H1 (cell line): ENCODE measurements around the gene ACADVL. TPM values are rescaled to one million over a fixed set of nuclear protein-coding genes. Genes with fewer than 3 reads are reported as not detected.

Experiments used
- CHD1 ChIP-seq: IDR thresholded peaks from 2 replicates; pipeline ENCODE4 v1.6.1; 2012; ENCODE audit warnings: low read depth, low read length, improper control_type of control experiment
- KDM1A ChIP-seq: fragments of 200-600, 300-600 bp; sonication (generic); IDR thresholded peaks from 2 replicates; pipeline ENCODE4 v1.7.1; 2016; ENCODE audit warnings: mild to moderate bottlenecking, low read length, borderline replicate concordance
- POLR2AphosphoS5 ChIP-seq: IDR thresholded peaks from 2 replicates; pipeline ENCODE4 v1.6.1; 2011; ENCODE audit warnings: low read depth, low read length
- SAP30 ChIP-seq: fragments of 300-600 bp; sonication (generic); IDR thresholded peaks from 2 replicates; pipeline ENCODE4 v1.7.1; 2012; ENCODE audit warnings: low read length, moderate library complexity, mild to moderate bottlenecking, inconsistent platforms; ENCODE audit not compliant: insufficient read depth, insufficient replicate concordance
- TAF7 ChIP-seq: optimal IDR thresholded peaks from 2 replicates; pipeline ENCODE3; 2011; ENCODE audit warnings: low read depth, mild to moderate bottlenecking, inconsistent platforms, low read length, moderate library complexity, borderline replicate concordance
- TCF12 ChIP-seq: IDR thresholded peaks from 2 replicates; pipeline ENCODE4 v1.6.1; 2011; ENCODE audit warnings: low read depth, mild to moderate bottlenecking, low read length
- YY1 ChIP-seq: IDR thresholded peaks from 2 replicates; pipeline ENCODE4 v1.6.1; 2011; ENCODE audit warnings: low read depth, mild to moderate bottlenecking, low read length
- polyA plus RNA-seq, 7 experiments: library from polyadenylated mRNA; depleted of rRNA in 3 of 7; stranded (reverse) in 5 of 7; unstranded in 2 of 7; fragments of >200 nt in 5 of 7; fragments of 200-250 nt in 2 of 7; gene quantifications; 1 replicate in 5 of 7; 2 replicates in 1 of 7; 4 replicates in 1 of 7; pipeline versions ENCODE4 v1.2.1 to v1.2.3, GENCODE V29; 2011 to 2013; ENCODE audit warnings: missing spikeins in 2 of 7, mixed read lengths in 2 of 7
- total RNA-seq: library from RNA; stranded (reverse); fragmentation: NEBNext Ultra II Directional; extraction: Animal tissue kit (Norgen Biotek cat#: 25700); gene quantifications from 2 replicates; pipeline ENCODE4 v1.2.1, GENCODE V29; 2021
- TF ChIP-seq, protein P1 (sequence below): fragments of 300-600 bp; sonication (generic); IDR thresholded peaks from 2 replicates; pipeline ENCODE4 v1.7.1; 2012; ENCODE audit warnings: low read length, moderate library complexity, mild to moderate bottlenecking, inconsistent platforms; ENCODE audit not compliant: insufficient replicate concordance
- TF ChIP-seq, protein P2 (sequence below): IDR thresholded peaks from 2 replicates; pipeline ENCODE4 v1.6.1; 2011; ENCODE audit warnings: low read length, improper control_type of control experiment

Gene ACADVL
- total and polyA plus RNA-seq, 2 of the 8 experiments (the other 6 are each of a cell fraction or from before 2014, with no cell fraction given), result 181 to 231 TPM

DNA sequence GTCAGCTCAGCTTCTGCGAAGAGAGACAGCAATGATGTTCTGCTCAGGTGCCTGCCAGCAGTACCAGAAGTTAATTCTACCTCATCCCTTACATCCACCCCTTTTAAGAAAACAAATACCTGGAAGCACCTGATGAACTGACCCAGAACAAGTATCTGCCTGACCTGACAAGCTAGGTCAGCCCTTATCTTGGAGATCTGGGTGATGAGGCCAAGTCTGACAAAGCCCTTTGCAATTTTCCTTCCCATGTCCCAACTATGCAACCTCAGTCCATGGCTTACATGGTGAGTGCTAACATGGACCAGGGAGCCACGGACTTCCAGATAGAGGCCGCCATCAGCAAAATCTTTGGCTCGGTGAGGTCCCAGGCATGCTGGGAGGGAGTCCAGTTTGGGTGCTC is 3.6 kb downstream of the ACADVL start (continued):
- TF ChIP-seq, protein P1, sequence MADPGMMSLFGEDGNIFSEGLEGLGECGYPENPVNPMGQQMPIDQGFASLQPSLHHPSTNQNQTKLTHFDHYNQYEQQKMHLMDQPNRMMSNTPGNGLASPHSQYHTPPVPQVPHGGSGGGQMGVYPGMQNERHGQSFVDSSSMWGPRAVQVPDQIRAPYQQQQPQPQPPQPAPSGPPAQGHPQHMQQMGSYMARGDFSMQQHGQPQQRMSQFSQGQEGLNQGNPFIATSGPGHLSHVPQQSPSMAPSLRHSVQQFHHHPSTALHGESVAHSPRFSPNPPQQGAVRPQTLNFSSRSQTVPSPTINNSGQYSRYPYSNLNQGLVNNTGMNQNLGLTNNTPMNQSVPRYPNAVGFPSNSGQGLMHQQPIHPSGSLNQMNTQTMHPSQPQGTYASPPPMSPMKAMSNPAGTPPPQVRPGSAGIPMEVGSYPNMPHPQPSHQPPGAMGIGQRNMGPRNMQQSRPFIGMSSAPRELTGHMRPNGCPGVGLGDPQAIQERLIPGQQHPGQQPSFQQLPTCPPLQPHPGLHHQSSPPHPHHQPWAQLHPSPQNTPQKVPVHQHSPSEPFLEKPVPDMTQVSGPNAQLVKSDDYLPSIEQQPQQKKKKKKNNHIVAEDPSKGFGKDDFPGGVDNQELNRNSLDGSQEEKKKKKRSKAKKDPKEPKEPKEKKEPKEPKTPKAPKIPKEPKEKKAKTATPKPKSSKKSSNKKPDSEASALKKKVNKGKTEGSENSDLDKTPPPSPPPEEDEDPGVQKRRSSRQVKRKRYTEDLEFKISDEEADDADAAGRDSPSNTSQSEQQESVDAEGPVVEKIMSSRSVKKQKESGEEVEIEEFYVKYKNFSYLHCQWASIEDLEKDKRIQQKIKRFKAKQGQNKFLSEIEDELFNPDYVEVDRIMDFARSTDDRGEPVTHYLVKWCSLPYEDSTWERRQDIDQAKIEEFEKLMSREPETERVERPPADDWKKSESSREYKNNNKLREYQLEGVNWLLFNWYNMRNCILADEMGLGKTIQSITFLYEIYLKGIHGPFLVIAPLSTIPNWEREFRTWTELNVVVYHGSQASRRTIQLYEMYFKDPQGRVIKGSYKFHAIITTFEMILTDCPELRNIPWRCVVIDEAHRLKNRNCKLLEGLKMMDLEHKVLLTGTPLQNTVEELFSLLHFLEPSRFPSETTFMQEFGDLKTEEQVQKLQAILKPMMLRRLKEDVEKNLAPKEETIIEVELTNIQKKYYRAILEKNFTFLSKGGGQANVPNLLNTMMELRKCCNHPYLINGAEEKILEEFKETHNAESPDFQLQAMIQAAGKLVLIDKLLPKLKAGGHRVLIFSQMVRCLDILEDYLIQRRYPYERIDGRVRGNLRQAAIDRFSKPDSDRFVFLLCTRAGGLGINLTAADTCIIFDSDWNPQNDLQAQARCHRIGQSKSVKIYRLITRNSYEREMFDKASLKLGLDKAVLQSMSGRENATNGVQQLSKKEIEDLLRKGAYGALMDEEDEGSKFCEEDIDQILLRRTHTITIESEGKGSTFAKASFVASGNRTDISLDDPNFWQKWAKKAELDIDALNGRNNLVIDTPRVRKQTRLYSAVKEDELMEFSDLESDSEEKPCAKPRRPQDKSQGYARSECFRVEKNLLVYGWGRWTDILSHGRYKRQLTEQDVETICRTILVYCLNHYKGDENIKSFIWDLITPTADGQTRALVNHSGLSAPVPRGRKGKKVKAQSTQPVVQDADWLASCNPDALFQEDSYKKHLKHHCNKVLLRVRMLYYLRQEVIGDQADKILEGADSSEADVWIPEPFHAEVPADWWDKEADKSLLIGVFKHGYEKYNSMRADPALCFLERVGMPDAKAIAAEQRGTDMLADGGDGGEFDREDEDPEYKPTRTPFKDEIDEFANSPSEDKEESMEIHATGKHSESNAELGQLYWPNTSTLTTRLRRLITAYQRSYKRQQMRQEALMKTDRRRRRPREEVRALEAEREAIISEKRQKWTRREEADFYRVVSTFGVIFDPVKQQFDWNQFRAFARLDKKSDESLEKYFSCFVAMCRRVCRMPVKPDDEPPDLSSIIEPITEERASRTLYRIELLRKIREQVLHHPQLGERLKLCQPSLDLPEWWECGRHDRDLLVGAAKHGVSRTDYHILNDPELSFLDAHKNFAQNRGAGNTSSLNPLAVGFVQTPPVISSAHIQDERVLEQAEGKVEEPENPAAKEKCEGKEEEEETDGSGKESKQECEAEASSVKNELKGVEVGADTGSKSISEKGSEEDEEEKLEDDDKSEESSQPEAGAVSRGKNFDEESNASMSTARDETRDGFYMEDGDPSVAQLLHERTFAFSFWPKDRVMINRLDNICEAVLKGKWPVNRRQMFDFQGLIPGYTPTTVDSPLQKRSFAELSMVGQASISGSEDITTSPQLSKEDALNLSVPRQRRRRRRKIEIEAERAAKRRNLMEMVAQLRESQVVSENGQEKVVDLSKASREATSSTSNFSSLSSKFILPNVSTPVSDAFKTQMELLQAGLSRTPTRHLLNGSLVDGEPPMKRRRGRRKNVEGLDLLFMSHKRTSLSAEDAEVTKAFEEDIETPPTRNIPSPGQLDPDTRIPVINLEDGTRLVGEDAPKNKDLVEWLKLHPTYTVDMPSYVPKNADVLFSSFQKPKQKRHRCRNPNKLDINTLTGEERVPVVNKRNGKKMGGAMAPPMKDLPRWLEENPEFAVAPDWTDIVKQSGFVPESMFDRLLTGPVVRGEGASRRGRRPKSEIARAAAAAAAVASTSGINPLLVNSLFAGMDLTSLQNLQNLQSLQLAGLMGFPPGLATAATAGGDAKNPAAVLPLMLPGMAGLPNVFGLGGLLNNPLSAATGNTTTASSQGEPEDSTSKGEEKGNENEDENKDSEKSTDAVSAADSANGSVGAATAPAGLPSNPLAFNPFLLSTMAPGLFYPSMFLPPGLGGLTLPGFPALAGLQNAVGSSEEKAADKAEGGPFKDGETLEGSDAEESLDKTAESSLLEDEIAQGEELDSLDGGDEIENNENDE, result no peak
- no peak for TF ChIP-seq YY1
- no peak for TF ChIP-seq POLR2AphosphoS5
- no peak for TF ChIP-seq CHD1
- no peak for TF ChIP-seq TAF7
- no peak for TF ChIP-seq KDM1A
- no peak for TF ChIP-seq SAP30
- TF ChIP-seq, protein P2, sequence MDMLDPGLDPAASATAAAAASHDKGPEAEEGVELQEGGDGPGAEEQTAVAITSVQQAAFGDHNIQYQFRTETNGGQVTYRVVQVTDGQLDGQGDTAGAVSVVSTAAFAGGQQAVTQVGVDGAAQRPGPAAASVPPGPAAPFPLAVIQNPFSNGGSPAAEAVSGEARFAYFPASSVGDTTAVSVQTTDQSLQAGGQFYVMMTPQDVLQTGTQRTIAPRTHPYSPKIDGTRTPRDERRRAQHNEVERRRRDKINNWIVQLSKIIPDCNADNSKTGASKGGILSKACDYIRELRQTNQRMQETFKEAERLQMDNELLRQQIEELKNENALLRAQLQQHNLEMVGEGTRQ, result no peak
- TF ChIP-seq TCF12, result no peak
- TF ChIP-seq, all 59 proteins: peak for 0
